ENCODE measurements around the gene NRG2.

NRG2 gene

GRCh38 chr5:139872851-139873794, 170.0 kb downstream of the NRG2 start:
- DNase-seq = no peak

- no peak for DNase-seq
These were observed 170.9 kb downstream of the NRG2 start for GRCh38 chr5:139872052-139872766.

GRCh38 chr5:139871614-139872013, 171.5 kb downstream of the NRG2 start:
- no peak for DNase-seq

GRCh38 chr5:139870677-139871076, 172.4 kb downstream of the NRG2 start:
- DNase-seq = no peak

- no peak for DNase-seq
These were observed 173.9 kb downstream of the NRG2 start for GRCh38 chr5:139869042-139869790.

- no peak for DNase-seq
These were observed 175.5 kb downstream of the NRG2 start for GRCh38 chr5:139867581-139867980.

GRCh38 chr5:139867109-139867508, 176.0 kb downstream of the NRG2 start:
- DNase-seq = no peak

GRCh38 chr5:139864716-139865483, 178.2 kb downstream of the NRG2 start:
- no peak for DNase-seq

GRCh38 chr5:139863855-139864558, 179.1 kb downstream of the NRG2 start:
- peak; percentile 15 for DNase-seq

- no peak for DNase-seq
These were observed 179.7 kb downstream of the NRG2 start for GRCh38 chr5:139863361-139863760.

- no peak for DNase-seq
These were observed 180.3 kb downstream of the NRG2 start for GRCh38 chr5:139862803-139863202.

GRCh38 chr5:139862313-139862712, 180.8 kb downstream of the NRG2 start:
- DNase-seq = no peak

GRCh38 chr5:139861889-139862207, 181.3 kb downstream of the NRG2 start:
- no peak for DNase-seq

- DNase-seq = no peak
These were observed 181.8 kb downstream of the NRG2 start for GRCh38 chr5:139861021-139861888.

GRCh38 chr5:139859013-139859412, 184.1 kb downstream of the NRG2 start:
- no peak for DNase-seq

- no peak for DNase-seq
These were observed 186.4 kb downstream of the NRG2 start for GRCh38 chr5:139856714-139857113.

- no peak for DNase-seq
These were observed 187.1 kb downstream of the NRG2 start for GRCh38 chr5:139855946-139856540.

GRCh38 chr5:139855451-139855850, 187.6 kb downstream of the NRG2 start:
- DNase-seq = no peak

- DNase-seq = no peak
These were observed 188.1 kb downstream of the NRG2 start for GRCh38 chr5:139854953-139855352.

GRCh38 chr5:139854029-139854605, 189.0 kb downstream of the NRG2 start:
- DNase-seq = no peak
